Mesenchymal stem cell (in vitro differentiated cells and primary cell): Measurements from ENCODE around the gene AOPEP.

ENCODE experiments used
- DNase-seq: peaks from one replicate; pipeline ENCODE4 v3.0.0-alpha.2; 2013
- H2AFZ ChIP-seq: one replicate; pipeline ENCODE4 v1.6.1; 2013; ENCODE audit warnings: low read depth, mild to moderate bottlenecking, control low read depth, inconsistent platforms, low read length, moderate library complexity
- H2AK5ac ChIP-seq: 2 replicates; pipeline ENCODE4 v1.6.1; 2013; ENCODE audit warnings: low read length, moderate library complexity, mild to moderate bottlenecking, inconsistent platforms; ENCODE audit not compliant: severe bottlenecking
- H2BK120ac ChIP-seq: one replicate; pipeline ENCODE4 v1.6.1; 2013; ENCODE audit warnings: low read depth, mild to moderate bottlenecking, inconsistent platforms, low read length, moderate library complexity
- H2BK12ac ChIP-seq, 2 experiments: one replicate each; pipeline ENCODE4 v1.6.1; 2013; ENCODE audit warnings: inconsistent platforms in 2 of 2, low read length in 2 of 2, mild to moderate bottlenecking in 2 of 2, moderate library complexity in 2 of 2, control low read depth in 1 of 2
- H2BK15ac ChIP-seq: one replicate; pipeline ENCODE4 v1.6.1; 2013; ENCODE audit warnings: mild to moderate bottlenecking, low read depth, inconsistent platforms; ENCODE audit not compliant: poor library complexity, severe bottlenecking
- H2BK5ac ChIP-seq: 2 replicates; pipeline ENCODE4 v1.6.1; 2013; ENCODE audit warnings: low read depth, mild to moderate bottlenecking, low read length, control low read depth, inconsistent platforms; ENCODE audit not compliant: poor library complexity, severe bottlenecking
- H3K14ac ChIP-seq, 2 experiments: one replicate each; pipeline ENCODE4 v1.6.1; 2013; ENCODE audit warnings: inconsistent platforms in 2 of 2, low read length in 2 of 2, control low read depth in 1 of 2, mild to moderate bottlenecking in 1 of 2, moderate library complexity in 1 of 2
- H3K18ac ChIP-seq, 2 experiments: one replicate each; pipeline ENCODE4 v1.6.1; 2013; ENCODE audit warnings: inconsistent platforms in 2 of 2, low read length in 2 of 2, control low read depth in 1 of 2, low read depth in 1 of 2, mild to moderate bottlenecking in 1 of 2
- H3K23ac ChIP-seq, 2 experiments: one replicate each; pipeline ENCODE4 v1.6.1; 2013; ENCODE audit warnings: inconsistent platforms in 2 of 2, low read length in 2 of 2, mild to moderate bottlenecking in 2 of 2, moderate library complexity in 2 of 2, control low read depth in 1 of 2
- H3K27ac ChIP-seq: 2 replicates; pipeline ENCODE4 v1.5.1; 2013; ENCODE audit warnings: mild to moderate bottlenecking, moderate library complexity, low read length, control low read depth, inconsistent platforms; ENCODE audit not compliant: poor library complexity, severe bottlenecking
- H3K27me3 ChIP-seq, 2 experiments: 2 replicates each; pipeline versions ENCODE4 v1.6.1 to v1.7.0; 2013; ENCODE audit warnings: low read length in 2 of 2, mild to moderate bottlenecking in 2 of 2, moderate library complexity in 2 of 2, control low read depth in 1 of 2, inconsistent platforms in 1 of 2; ENCODE audit not compliant: control insufficient read depth in 1 of 2, insufficient read depth in 1 of 2
- H3K36me3 ChIP-seq, 2 experiments: 2 replicates each; pipeline versions ENCODE4 v1.6.1 to v1.7.0; 2013; ENCODE audit warnings: low read length in 2 of 2, control low read depth in 1 of 2, inconsistent platforms in 1 of 2, low read depth in 1 of 2, mild to moderate bottlenecking in 1 of 2; ENCODE audit not compliant: insufficient read depth in 2 of 2, control insufficient read depth in 1 of 2
- H3K4ac ChIP-seq, 2 experiments: one replicate each; pipeline ENCODE4 v1.6.1; 2013; ENCODE audit warnings: inconsistent platforms in 2 of 2, low read length in 2 of 2, mild to moderate bottlenecking in 2 of 2, moderate library complexity in 2 of 2, control low read depth in 1 of 2, low read depth in 1 of 2
- H3K4me1 ChIP-seq: 2 replicates; pipeline ENCODE4 v1.6.1; 2013; ENCODE audit warnings: low read depth, low read length, control low read depth; ENCODE audit not compliant: control insufficient read depth, insufficient read depth
- H3K4me2 ChIP-seq: 2 replicates; pipeline ENCODE4 v1.6.1; 2013; ENCODE audit warnings: low read length, mild to moderate bottlenecking, inconsistent platforms; ENCODE audit not compliant: poor library complexity, severe bottlenecking
- H3K4me3 ChIP-seq, 2 experiments: 2 replicates each; pipeline versions ENCODE4 v1.5.1 to v1.7.0; 2013; ENCODE audit warnings: low read length in 2 of 2, mild to moderate bottlenecking in 2 of 2, control low read depth in 1 of 2, low read depth in 1 of 2; ENCODE audit not compliant: insufficient read depth in 1 of 2
- H3K79me1 ChIP-seq: replicated peaks from 2 replicates; pipeline ENCODE4 v1.6.1; 2013; ENCODE audit warnings: mild to moderate bottlenecking, control low read depth, low read length, inconsistent platforms; ENCODE audit not compliant: poor library complexity, severe bottlenecking
- H3K9ac ChIP-seq: 2 replicates; pipeline ENCODE4 v1.7.0; 2013; ENCODE audit warnings: mild to moderate bottlenecking, low read length, moderate library complexity
- H3K9me3 ChIP-seq: 2 replicates; pipeline ENCODE4 v1.7.0; 2013; ENCODE audit warnings: mild to moderate bottlenecking, low read length; ENCODE audit not compliant: control insufficient read depth
- H4K8ac ChIP-seq: one replicate; pipeline ENCODE4 v1.6.1; 2013; ENCODE audit warnings: inconsistent platforms, mild to moderate bottlenecking, low read length, moderate library complexity
- H4K91ac ChIP-seq: one replicate; pipeline ENCODE4 v1.6.1; 2013; ENCODE audit warnings: mild to moderate bottlenecking, low read length, inconsistent platforms
- WGBS: methylation state at CpG from one replicate; pipeline ENCODE4 v1.1.7; 2013; ENCODE audit warnings: mixed read lengths; 5-methylcytosine and 5-hydroxymethylcytosine counted together

Gene AOPEP

DNA sequence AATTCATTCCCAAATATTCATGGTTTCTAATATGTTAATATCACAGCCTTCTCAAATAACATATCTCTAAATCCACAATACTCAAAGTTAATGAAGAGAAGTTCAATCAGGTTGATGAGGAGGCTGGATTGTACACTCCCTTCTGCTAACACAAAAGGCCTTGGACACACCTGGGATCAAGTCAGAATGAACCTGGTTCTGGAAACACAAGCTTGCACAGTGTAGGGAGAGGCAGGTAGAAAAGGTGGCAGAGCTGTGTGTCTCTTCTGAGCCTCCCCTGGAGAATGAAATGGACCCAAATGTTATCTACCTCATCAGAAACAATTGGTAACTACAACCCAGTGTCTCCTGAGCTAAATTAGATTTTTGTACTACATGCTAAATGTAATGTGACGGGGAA is 46.5 kb upstream of the AOPEP start:
- no peak overlapping the region for H3K18ac ChIP-seq
- no peak overlapping the region for H2AFZ ChIP-seq
- H3K23ac ChIP-seq: no peak overlapping the region
- no peak overlapping the region for H2BK15ac ChIP-seq
- no peak overlapping the region for H3K4me3 ChIP-seq
- no peaks in the 10 kb centered on the region for H3K9me3 ChIP-seq
- no peak overlapping the region for H3K14ac ChIP-seq
- H4K8ac ChIP-seq: no peak overlapping the region
- no peak overlapping the region for H4K91ac ChIP-seq
- no peaks in the 10 kb centered on the region for H3K79me1 ChIP-seq
- no peak overlapping the region for H3K4ac ChIP-seq
- H2AK5ac ChIP-seq: no peak overlapping the region
- no CpG with 5 or more reads among the region's 1 CpG for WGBS
- no peak overlapping the region for H2BK5ac ChIP-seq
- no peak overlapping the region for H2BK120ac ChIP-seq
- no peak for DNase-seq
- H3K36me3 ChIP-seq: no peaks in the 10 kb centered on the region
- no peak overlapping the region for H3K27ac ChIP-seq
- H3K9ac ChIP-seq: no peak overlapping the region
- H3K4me1 ChIP-seq: peaks cover 3% of the 10 kb centered on the region
- H2BK12ac ChIP-seq: peak overlapping the region in 1 of 2 experiments; percentile 15
- H3K27me3 ChIP-seq: peaks cover 0 to 10% of the 10 kb centered on the region in 2 experiments
- H3K4me2 ChIP-seq: no peak overlapping the region

DNA sequence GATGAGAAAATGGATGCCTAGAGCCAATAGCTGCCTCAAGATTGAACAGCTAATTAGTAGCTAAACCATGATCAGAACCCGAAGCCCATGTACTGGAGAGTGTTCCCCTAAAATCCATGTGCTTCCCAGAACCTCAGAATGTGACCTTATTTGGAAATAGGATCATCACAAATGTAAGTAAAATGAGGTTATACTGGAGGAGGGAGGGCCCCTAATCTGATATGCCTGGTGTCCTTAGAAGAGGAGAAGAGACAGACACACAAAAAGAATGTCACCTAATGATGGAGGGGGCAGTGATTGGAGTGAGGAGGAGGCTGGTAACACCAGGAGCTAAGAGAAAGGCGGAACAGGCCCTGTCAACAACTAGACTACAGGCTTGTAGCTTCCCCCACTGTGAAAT is 45.9 kb upstream of the AOPEP start:
- DNase-seq: no peak
- H2BK5ac ChIP-seq: no peak overlapping the region
- H3K18ac ChIP-seq: no peak overlapping the region
- WGBS: 83% methylated on average over 1 of the region's 2 CpGs
- H2AK5ac ChIP-seq: peak overlapping the region; percentile 62
- H3K79me1 ChIP-seq: no peaks in the 10 kb centered on the region
- no peak overlapping the region for H2BK15ac ChIP-seq
- H2AFZ ChIP-seq: no peak overlapping the region
- H3K4me2 ChIP-seq: no peak overlapping the region
- H3K27ac ChIP-seq: no peak overlapping the region
- peak overlapping the region in 1 of 2 experiments; percentile 26 for H3K4ac ChIP-seq
- no peak overlapping the region for H4K8ac ChIP-seq
- no peak overlapping the region for H3K14ac ChIP-seq
- no peak overlapping the region for H4K91ac ChIP-seq
- H3K36me3 ChIP-seq: no peaks in the 10 kb centered on the region
- H3K27me3 ChIP-seq: peaks cover 0 to 10% of the 10 kb centered on the region in 2 experiments
- peaks cover 3% of the 10 kb centered on the region for H3K4me1 ChIP-seq
- H2BK12ac ChIP-seq: no peak overlapping the region
- H3K9ac ChIP-seq: no peak overlapping the region
- no peak overlapping the region for H3K4me3 ChIP-seq
- H3K23ac ChIP-seq: no peak overlapping the region
- no peaks in the 10 kb centered on the region for H3K9me3 ChIP-seq
- no peak overlapping the region for H2BK120ac ChIP-seq

DNA sequence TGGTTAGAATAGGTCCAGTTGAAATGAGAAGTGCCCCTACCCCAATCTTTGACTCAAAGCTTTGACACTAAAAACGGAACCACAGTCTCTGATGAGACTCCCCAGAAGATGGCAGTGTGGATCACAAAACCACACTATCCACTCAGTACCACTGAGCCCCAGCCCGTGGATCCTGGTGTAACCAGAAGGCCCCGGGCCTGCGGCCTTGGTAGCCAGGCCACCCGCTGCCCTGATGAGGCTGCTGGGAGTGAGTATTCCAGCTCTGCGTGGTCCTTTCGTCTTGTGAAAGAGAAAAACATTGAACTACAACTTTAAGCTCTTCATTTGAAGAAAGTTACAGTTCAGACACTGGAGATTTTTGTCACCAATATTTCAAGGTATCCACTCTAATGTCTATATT is 45.0 kb upstream of the AOPEP start:
- 29% methylated on average over 5 of the region's 7 CpGs for WGBS

DNA sequence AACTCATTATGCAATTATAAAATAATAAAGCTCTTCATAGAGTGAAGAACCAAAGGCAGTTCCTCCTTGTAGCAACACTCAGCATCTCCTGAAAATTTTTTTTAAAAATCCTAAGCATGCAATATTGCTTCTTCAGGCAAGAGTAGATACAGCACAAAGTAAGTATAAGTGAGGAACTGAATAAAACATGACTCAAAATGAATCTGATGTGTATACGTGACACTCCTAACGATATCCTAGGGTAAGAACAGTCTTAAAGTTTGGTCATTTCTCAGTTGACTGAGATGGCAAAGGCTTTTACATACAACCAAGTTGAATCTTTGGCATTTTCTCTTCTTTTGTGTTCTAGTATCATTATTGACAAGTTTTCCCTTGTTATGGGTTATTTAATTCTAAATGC is 41.1 kb upstream of the AOPEP start:
- Histone ChIP-seq H3K9ac (no peak overlapping the region), H3K36me3 (no peaks in the 10 kb centered on the region), H3K27ac (no peak overlapping the region), H2AK5ac (no peak overlapping the region), H3K4me3 (no peak overlapping the region), H4K8ac (no peak overlapping the region), H4K91ac (no peak overlapping the region), H3K4me2 (no peak overlapping the region), H3K14ac (no peak overlapping the region), H2BK5ac (no peak overlapping the region), H3K9me3 (no peaks in the 10 kb centered on the region), H3K23ac (no peak overlapping the region), H3K79me1 (no peaks in the 10 kb centered on the region), H2BK15ac (no peak overlapping the region), H3K4ac (no peak overlapping the region), H3K4me1 (no peaks in the 10 kb centered on the region), H2BK120ac (no peak overlapping the region), H3K18ac (no peak overlapping the region), H2AFZ (no peak overlapping the region), H3K27me3 (peaks cover 0 to 11% of the 10 kb centered on the region in 2 experiments), H2BK12ac (no peak overlapping the region)
- 100% methylated on average over 2 of the region's 2 CpGs for WGBS
- DNase-seq: no peak

More for the DNA sequence above, 45.0 kb upstream of the AOPEP start:
- Histone ChIP-seq H3K4ac (no peak overlapping the region), H2BK12ac (no peak overlapping the region), H2BK5ac (no peak overlapping the region), H3K23ac (no peak overlapping the region), H3K14ac (no peak overlapping the region), H3K79me1 (no peaks in the 10 kb centered on the region), H3K9ac (peak overlapping the region; percentile 84), H3K18ac (no peak overlapping the region), H3K27me3 (peaks cover 0 to 10% of the 10 kb centered on the region in 2 experiments), H4K8ac (no peak overlapping the region), H3K9me3 (no peaks in the 10 kb centered on the region), H2AK5ac (no peak overlapping the region), H2BK15ac (no peak overlapping the region), H3K4me3 (no peak overlapping the region), H2AFZ (no peak overlapping the region), H4K91ac (no peak overlapping the region), H3K36me3 (no peaks in the 10 kb centered on the region), H3K27ac (no peak overlapping the region), H2BK120ac (no peak overlapping the region), H3K4me1 (peaks cover 2% of the 10 kb centered on the region), H3K4me2 (no peak overlapping the region)
- peak; percentile 81 for DNase-seq
